ENCODE data around the gene TTC12. TPM values are rescaled to one million over a fixed set of nuclear protein-coding genes. Genes with fewer than 3 reads are reported as not detected.

The TTC12 gene
- total RNA-seq, 1 donor: 21.4 TPM

DNA sequence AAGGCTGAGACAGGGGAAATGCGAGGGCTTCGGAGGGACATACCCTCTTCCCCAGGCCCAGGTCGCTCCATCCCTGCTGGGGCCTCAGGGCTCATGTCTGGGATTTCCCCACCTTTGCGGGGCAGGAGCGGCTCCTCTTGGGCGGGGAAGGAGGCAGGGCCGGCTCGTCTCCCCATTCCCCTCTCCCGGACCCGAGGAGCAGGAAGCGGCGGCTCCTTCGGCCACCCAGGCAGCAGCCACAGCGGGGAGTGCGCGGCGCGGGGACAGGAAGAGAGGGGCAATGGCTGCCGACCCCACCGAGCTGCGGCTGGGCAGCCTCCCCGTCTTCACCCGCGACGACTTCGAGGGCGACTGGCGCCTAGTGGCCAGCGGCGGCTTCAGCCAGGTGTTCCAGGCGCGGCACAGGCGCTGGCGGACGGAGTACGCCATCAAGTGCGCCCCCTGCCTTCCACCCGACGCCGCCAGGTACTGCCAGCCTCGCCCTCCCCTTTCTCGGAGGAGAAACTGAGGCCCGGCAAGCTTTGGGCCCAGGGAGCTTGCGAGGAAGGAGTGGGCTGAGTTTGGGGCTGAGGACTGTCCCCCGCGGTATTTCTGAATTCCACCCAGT lies 73.3 kb downstream of the TTC12 start, which contains the start of gene ANKK1:
Gene ANKK1 (plus strand): TSS at position 175 of the 607 bp plus-strand sequence. CDS start 106 bp downstream, at position 281.
- Histone ChIP-seq H3K4me3 (ENCODE audit: insufficient read depth, low read length) (no peak within 1 kb of the TSS), H3K27me3 (ENCODE audit: insufficient read depth, low read length) (peaks cover 51% of the 10 kb centered on the region), H3K4me2 (ENCODE audit: insufficient read depth, low read length) (no peak within 1 kb of the TSS), H3K27ac (ENCODE audit: low read depth, low read length) (no peak within 1 kb of the TSS), H3K79me2 (ENCODE audit: insufficient read depth, low read length) (no peaks in the 10 kb centered on the region), H3K9me3 (ENCODE audit: low read depth, low read length) (no peaks in the 10 kb centered on the region), H3K36me3 (ENCODE audit: insufficient read depth, low read length) (no peaks in the 10 kb centered on the region), H4K20me1 (ENCODE audit: insufficient read depth, low read length) (no peaks in the 10 kb centered on the region), H2AFZ (ENCODE audit: low read length) (no peak within 1 kb of the TSS), H3K4me1 (ENCODE audit: insufficient read depth, low read length) (peaks cover 6% of the 10 kb centered on the region)
- TF ChIP-seq, protein P1, sequence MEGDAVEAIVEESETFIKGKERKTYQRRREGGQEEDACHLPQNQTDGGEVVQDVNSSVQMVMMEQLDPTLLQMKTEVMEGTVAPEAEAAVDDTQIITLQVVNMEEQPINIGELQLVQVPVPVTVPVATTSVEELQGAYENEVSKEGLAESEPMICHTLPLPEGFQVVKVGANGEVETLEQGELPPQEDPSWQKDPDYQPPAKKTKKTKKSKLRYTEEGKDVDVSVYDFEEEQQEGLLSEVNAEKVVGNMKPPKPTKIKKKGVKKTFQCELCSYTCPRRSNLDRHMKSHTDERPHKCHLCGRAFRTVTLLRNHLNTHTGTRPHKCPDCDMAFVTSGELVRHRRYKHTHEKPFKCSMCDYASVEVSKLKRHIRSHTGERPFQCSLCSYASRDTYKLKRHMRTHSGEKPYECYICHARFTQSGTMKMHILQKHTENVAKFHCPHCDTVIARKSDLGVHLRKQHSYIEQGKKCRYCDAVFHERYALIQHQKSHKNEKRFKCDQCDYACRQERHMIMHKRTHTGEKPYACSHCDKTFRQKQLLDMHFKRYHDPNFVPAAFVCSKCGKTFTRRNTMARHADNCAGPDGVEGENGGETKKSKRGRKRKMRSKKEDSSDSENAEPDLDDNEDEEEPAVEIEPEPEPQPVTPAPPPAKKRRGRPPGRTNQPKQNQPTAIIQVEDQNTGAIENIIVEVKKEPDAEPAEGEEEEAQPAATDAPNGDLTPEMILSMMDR (IDR thresholded peaks at IDR 0.05; ENCODE audit: extremely low read depth, low read depth, low read length): no peak
- peak; percentile 32 for DNase-seq (ENCODE audit: insufficient read length, low spot score, missing footprints)

DNA sequence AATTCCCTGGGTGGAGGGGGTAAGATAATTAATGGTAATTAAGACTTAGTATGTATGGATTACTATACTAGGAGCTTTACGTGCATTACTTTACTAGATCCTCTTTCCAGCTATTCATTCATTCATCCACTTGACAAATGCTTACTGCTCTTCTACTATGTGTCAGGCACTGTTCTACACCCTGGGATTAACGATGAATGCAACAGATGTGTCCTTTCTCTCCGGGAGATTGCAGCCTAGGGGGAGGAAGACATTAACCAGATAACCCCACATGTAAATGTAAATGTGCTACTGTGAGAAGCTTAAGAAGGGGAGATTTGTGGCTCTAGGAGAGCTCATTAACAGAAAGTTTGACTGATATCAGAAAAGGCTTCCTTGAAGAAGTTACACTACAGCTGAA lies 74.9 kb downstream of the TTC12 start:
- H3K4me2 ChIP-seq (ENCODE audit: insufficient read depth, low read length): no peak overlapping the region
- H3K27ac ChIP-seq (ENCODE audit: low read depth, low read length): no peak overlapping the region
- no peak overlapping the region for H2AFZ ChIP-seq (ENCODE audit: low read length)
- TF ChIP-seq, protein P1 (IDR thresholded peaks at IDR 0.05; ENCODE audit: extremely low read depth, low read depth, low read length): no peak
- no peak for DNase-seq (ENCODE audit: insufficient read length, low spot score, missing footprints)
- peaks cover 6% of the 10 kb centered on the region for H3K4me1 ChIP-seq (ENCODE audit: insufficient read depth, low read length)
- no peaks in the 10 kb centered on the region for H4K20me1 ChIP-seq (ENCODE audit: insufficient read depth, low read length)
- no peaks in the 10 kb centered on the region for H3K36me3 ChIP-seq (ENCODE audit: insufficient read depth, low read length)
- no peaks in the 10 kb centered on the region for H3K9me3 ChIP-seq (ENCODE audit: low read depth, low read length)
- no peak overlapping the region for H3K4me3 ChIP-seq (ENCODE audit: insufficient read depth, low read length)
- peaks cover 51% of the 10 kb centered on the region for H3K27me3 ChIP-seq (ENCODE audit: insufficient read depth, low read length)
- no peaks in the 10 kb centered on the region for H3K79me2 ChIP-seq (ENCODE audit: insufficient read depth, low read length)

DNA sequence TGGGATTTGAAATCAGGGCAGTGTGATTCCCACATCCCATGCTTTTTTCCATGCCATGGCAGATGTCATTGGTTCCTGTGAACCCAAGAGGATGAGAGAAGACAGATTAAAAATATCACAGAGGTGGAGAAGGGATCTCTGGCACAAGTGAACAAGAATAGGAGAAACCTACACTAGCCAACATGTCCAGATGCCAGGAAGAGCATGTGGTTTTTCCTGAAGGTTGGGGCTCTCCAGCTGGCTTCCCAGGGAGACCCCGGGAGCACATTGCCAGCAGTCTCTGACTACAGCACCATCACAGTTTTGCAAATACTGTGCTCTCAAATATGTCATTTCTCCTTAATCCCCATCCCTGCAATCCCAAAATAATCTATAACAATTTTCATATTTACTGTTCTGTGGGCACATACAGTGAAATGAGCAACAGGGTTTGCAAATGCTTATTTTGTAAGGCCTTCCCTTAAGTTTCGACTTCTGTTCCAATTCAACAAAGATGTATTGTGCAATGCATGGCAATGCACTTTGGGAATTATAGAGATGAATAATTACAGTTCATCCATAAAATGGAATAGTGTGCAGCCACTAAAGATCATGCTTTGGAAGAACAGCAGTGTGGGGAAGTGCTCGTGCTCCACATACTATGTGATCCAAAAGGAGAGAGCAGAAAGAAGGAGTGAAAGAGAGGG lies 78.0 kb downstream of the TTC12 start:
- Histone ChIP-seq H3K36me3 (ENCODE audit: insufficient read depth, low read length) (no peaks in the 10 kb centered on the region), H3K27ac (ENCODE audit: low read depth, low read length) (no peak overlapping the region), H4K20me1 (ENCODE audit: insufficient read depth, low read length) (no peaks in the 10 kb centered on the region), H3K4me3 (ENCODE audit: insufficient read depth, low read length) (no peak overlapping the region), H3K9me3 (ENCODE audit: low read depth, low read length) (no peaks in the 10 kb centered on the region), H3K4me1 (ENCODE audit: insufficient read depth, low read length) (no peaks in the 10 kb centered on the region), H2AFZ (ENCODE audit: low read length) (no peak overlapping the region), H3K79me2 (ENCODE audit: insufficient read depth, low read length) (no peaks in the 10 kb centered on the region), H3K4me2 (ENCODE audit: insufficient read depth, low read length) (no peak overlapping the region), H3K27me3 (ENCODE audit: insufficient read depth, low read length) (peaks cover 43% of the 10 kb centered on the region)
- DNase-seq (ENCODE audit: insufficient read length, low spot score, missing footprints): peak; percentile 69
- TF ChIP-seq, protein P1 (IDR thresholded peaks at IDR 0.05; ENCODE audit: extremely low read depth, low read depth, low read length): no peak

DNA sequence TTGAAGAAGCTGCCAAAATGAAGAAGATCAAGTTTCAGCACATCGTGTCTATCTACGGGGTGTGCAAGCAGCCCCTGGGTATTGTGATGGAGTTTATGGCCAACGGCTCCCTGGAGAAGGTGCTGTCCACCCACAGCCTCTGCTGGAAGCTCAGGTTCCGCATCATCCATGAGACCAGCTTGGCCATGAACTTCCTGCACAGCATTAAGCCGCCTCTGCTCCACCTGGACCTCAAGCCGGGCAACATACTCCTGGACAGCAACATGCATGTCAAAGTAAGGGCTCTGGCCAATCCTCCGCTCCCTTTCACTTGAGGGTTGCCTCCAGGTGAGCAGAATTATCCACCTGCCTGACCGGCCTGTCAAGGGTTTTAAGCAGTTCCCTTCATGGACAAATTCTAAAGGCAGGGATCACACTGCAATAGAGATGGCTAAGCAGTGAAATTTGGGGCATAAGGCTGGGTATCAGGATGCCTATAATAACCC lies 79.2 kb downstream of the TTC12 start:
- H3K27me3 ChIP-seq (ENCODE audit: insufficient read depth, low read length): peaks cover 32% of the 10 kb centered on the region
- H3K4me3 ChIP-seq (ENCODE audit: insufficient read depth, low read length): no peak overlapping the region
- no peak overlapping the region for H3K4me2 ChIP-seq (ENCODE audit: insufficient read depth, low read length)
- H3K4me1 ChIP-seq (ENCODE audit: insufficient read depth, low read length): no peaks in the 10 kb centered on the region
- no peaks in the 10 kb centered on the region for H3K36me3 ChIP-seq (ENCODE audit: insufficient read depth, low read length)
- no peak overlapping the region for H3K27ac ChIP-seq (ENCODE audit: low read depth, low read length)
- peak; percentile 72 for DNase-seq (ENCODE audit: insufficient read length, low spot score, missing footprints)
- no peaks in the 10 kb centered on the region for H3K79me2 ChIP-seq (ENCODE audit: insufficient read depth, low read length)
- H3K9me3 ChIP-seq (ENCODE audit: low read depth, low read length): no peaks in the 10 kb centered on the region
- TF ChIP-seq, protein P1 (IDR thresholded peaks at IDR 0.05; ENCODE audit: extremely low read depth, low read depth, low read length): no peak
- no peak overlapping the region for H2AFZ ChIP-seq (ENCODE audit: low read length)
- H4K20me1 ChIP-seq (ENCODE audit: insufficient read depth, low read length): no peaks in the 10 kb centered on the region

Measured in osteoblast (primary cell).